ENCODE measurements around the gene TMEM129.

DNA sequence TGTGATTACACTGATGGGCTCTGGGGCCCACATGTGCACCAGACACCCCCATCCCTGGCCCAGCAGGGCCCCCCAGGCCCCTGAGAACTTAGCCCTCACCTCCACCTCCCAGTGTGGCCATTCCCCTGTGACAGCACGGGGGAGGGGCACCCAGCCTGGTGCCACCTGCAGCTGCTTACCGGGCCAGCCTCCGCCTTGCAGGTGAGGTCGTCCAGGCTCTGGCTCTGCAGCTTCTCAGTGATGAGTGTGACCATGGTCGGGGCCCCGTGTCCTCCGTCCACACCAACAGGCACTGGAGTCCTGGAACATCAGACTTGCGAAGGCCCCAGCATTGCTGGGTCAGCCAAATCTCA lies 52.7 kb downstream of the TMEM129 start:
- no peak for TF ChIP-seq EZH2 (IDR thresholded peaks at IDR 0.05)
- no peak for TF ChIP-seq CTCF (IDR thresholded peaks at IDR 0.05)

All from neural progenitor cell (in vitro differentiated cells).